ENCODE data around the gene CYP3A4. TPM values are rescaled to one million over a fixed set of nuclear protein-coding genes. Genes with fewer than 3 reads are reported as not detected.
"Not testable (repeated sequence)": the region's sequence is repeated elsewhere in the genome, so short reads cannot be mapped to it uniquely, and the experiment has no call there.

The CYP3A4 gene
- polyA plus RNA-seq, 4 donors, result 10.4 to 310 (median 97.5) TPM

GRCh38 chr7:99789441-99790070, 5.6 kb upstream of the CYP3A4 start:
- WGBS, 3 donors, result 74 to 88% (median 86%) methylated on average over 4 of the region's 4 CpGs
- FAIRE-seq, result no peak
- Histone ChIP-seq H3K36me3 (ENCODE audit: control insufficient read depth in 3 of 3, insufficient read depth in 2 of 3, low read depth in 1 of 3, low read length in 3 of 3) (no peaks in the 10 kb centered on the region), H3K27me3 (ENCODE audit: control insufficient read depth in 3 of 3, insufficient read depth in 3 of 3, low read length in 3 of 3) (peaks cover 0 to 3% (median 0%) of the 10 kb centered on the region in 3 donors), H3K9me3 (ENCODE audit: control insufficient read depth in 2 of 2, insufficient read depth in 1 of 2, low read depth in 1 of 2, low read length in 1 of 2) (no peaks in the 10 kb centered on the region), H3K4me1 (ENCODE audit: control insufficient read depth in 3 of 3, insufficient read depth in 2 of 3, low read depth in 1 of 3, low read length in 2 of 3) (peaks cover 13 to 65% (median 24%) of the 10 kb centered on the region in 3 donors), H3K27ac (ENCODE audit: low read depth in 1 of 3, low read length in 2 of 3) (no peak overlapping the region), H3K4me3 (ENCODE audit: low read depth in 1 of 3, low read length in 3 of 3) (no peak overlapping the region)
- DNase-seq, result no peak

GRCh38 chr7:99788554-99788953, 4.6 kb upstream of the CYP3A4 start:
- Histone ChIP-seq H3K36me3 (ENCODE audit: control insufficient read depth in 3 of 3, insufficient read depth in 2 of 3, low read depth in 1 of 3, low read length in 3 of 3) (no peaks in the 10 kb centered on the region), H3K27ac (ENCODE audit: low read depth in 1 of 3, low read length in 2 of 3) (peak overlapping the region in 2 of 3 donors; percentile 73 to 83), H3K4me1 (ENCODE audit: control insufficient read depth in 3 of 3, insufficient read depth in 2 of 3, low read depth in 1 of 3, low read length in 2 of 3) (peaks cover 15 to 69% (median 24%) of the 10 kb centered on the region in 3 donors), H3K4me3 (ENCODE audit: low read depth in 1 of 3, low read length in 3 of 3) (no peak overlapping the region), H3K27me3 (ENCODE audit: control insufficient read depth in 3 of 3, insufficient read depth in 3 of 3, low read length in 3 of 3) (peaks cover 0 to 3% (median 0%) of the 10 kb centered on the region in 3 donors), H3K9me3 (ENCODE audit: control insufficient read depth in 2 of 2, insufficient read depth in 1 of 2, low read depth in 1 of 2, low read length in 1 of 2) (no peaks in the 10 kb centered on the region)
- WGBS, 3 donors, result 50 to 60% (median 53%) methylated on average over 2 of the region's 2 CpGs
- DNase-seq (no peak), FAIRE-seq (no peak)

GRCh38 chr7:99786726-99787335, 2.8 kb upstream of the CYP3A4 start:
- Histone ChIP-seq H3K27me3 (ENCODE audit: control insufficient read depth in 3 of 3, insufficient read depth in 3 of 3, low read length in 3 of 3) (peaks cover 0 to 3% (median 0%) of the 10 kb centered on the region in 3 donors), H3K4me1 (ENCODE audit: control insufficient read depth in 3 of 3, insufficient read depth in 2 of 3, low read depth in 1 of 3, low read length in 2 of 3) (peaks cover 13 to 53% (median 24%) of the 10 kb centered on the region in 3 donors), H3K4me3 (ENCODE audit: low read depth in 1 of 3, low read length in 3 of 3) (no peak overlapping the region), H3K27ac (ENCODE audit: low read depth in 1 of 3, low read length in 2 of 3) (peak overlapping the region; percentile 22 to 83 (median 41)), H3K36me3 (ENCODE audit: control insufficient read depth in 3 of 3, insufficient read depth in 2 of 3, low read depth in 1 of 3, low read length in 3 of 3) (no peaks in the 10 kb centered on the region), H3K9me3 (ENCODE audit: control insufficient read depth in 2 of 2, insufficient read depth in 1 of 2, low read depth in 1 of 2, low read length in 1 of 2) (no peaks in the 10 kb centered on the region)
- WGBS, 3 donors, result 40 to 70% (median 61%) methylated on average over 3 of the region's 3 CpGs
- FAIRE-seq (no peak), DNase-seq (peak; percentile 48 to 91)

- H3K36me3 ChIP-seq (ENCODE audit: control insufficient read depth in 3 of 3, insufficient read depth in 2 of 3, low read depth in 1 of 3, low read length in 3 of 3); DNase-seq: not testable (repeated sequence)
- WGBS, 3 donors, result 37 to 68% (median 49%) methylated on average over 3 of the region's 3 CpGs
These were observed 1.7 kb upstream of the CYP3A4 start for GRCh38 chr7:99785654-99786053.

GRCh38 chr7:99782012-99782953, 1.7 kb downstream of the CYP3A4 start:
- Histone ChIP-seq H3K27ac (ENCODE audit: low read depth in 1 of 3, low read length in 2 of 3) (peak overlapping the region in 1 of 3 donors; percentile 53), H3K4me1 (ENCODE audit: control insufficient read depth in 3 of 3, insufficient read depth in 2 of 3, low read depth in 1 of 3, low read length in 2 of 3) (peaks cover 11 to 39% (median 13%) of the 10 kb centered on the region in 3 donors), H3K9me3 (ENCODE audit: control insufficient read depth in 2 of 2, insufficient read depth in 1 of 2, low read depth in 1 of 2, low read length in 1 of 2) (no peaks in the 10 kb centered on the region), H3K27me3 (ENCODE audit: control insufficient read depth in 3 of 3, insufficient read depth in 3 of 3, low read length in 3 of 3) (peaks cover 0 to 3% (median 0%) of the 10 kb centered on the region in 3 donors), H3K4me3 (ENCODE audit: low read depth in 1 of 3, low read length in 3 of 3) (peak overlapping the region in 1 of 3 donors; percentile 35), H3K36me3 (ENCODE audit: control insufficient read depth in 3 of 3, insufficient read depth in 2 of 3, low read depth in 1 of 3, low read length in 3 of 3) (peaks cover 0 to 2% (median 0%) of the 10 kb centered on the region in 3 donors)
- FAIRE-seq (no peak), DNase-seq (no peak)
- WGBS, 3 donors, result 49 to 58% (median 57%) methylated on average over 5 of the region's 5 CpGs

More at GRCh38 chr7:99785654-99786053, 1.7 kb upstream of the CYP3A4 start:
- Histone ChIP-seq H3K27ac (ENCODE audit: low read depth in 1 of 3, low read length in 2 of 3) (peak overlapping the region in 2 of 3 donors; percentile 77 to 83), H3K4me1 (ENCODE audit: control insufficient read depth in 3 of 3, insufficient read depth in 2 of 3, low read depth in 1 of 3, low read length in 2 of 3) (peaks cover 10 to 48% (median 19%) of the 10 kb centered on the region in 3 donors)
- not testable (repeated sequence) for H3K27me3 ChIP-seq (ENCODE audit: control insufficient read depth in 3 of 3, insufficient read depth in 3 of 3, low read length in 3 of 3); H3K4me3 ChIP-seq (ENCODE audit: low read depth in 1 of 3, low read length in 3 of 3); FAIRE-seq; H3K9me3 ChIP-seq (ENCODE audit: control insufficient read depth in 2 of 2, insufficient read depth in 1 of 2, low read depth in 1 of 2, low read length in 1 of 2)

- no peak overlapping the region for H3K27ac ChIP-seq (ENCODE audit: low read depth in 1 of 3, low read length in 2 of 3)
- peaks cover 0 to 2% (median 0%) of the 10 kb centered on the region in 3 donors for H3K36me3 ChIP-seq (ENCODE audit: control insufficient read depth in 3 of 3, insufficient read depth in 2 of 3, low read depth in 1 of 3, low read length in 3 of 3)
- no peak overlapping the region for H3K4me3 ChIP-seq (ENCODE audit: low read depth in 1 of 3, low read length in 3 of 3)
- FAIRE-seq, result no peak
- peaks cover 7 to 25% (median 8%) of the 10 kb centered on the region in 3 donors for H3K4me1 ChIP-seq (ENCODE audit: control insufficient read depth in 3 of 3, insufficient read depth in 2 of 3, low read depth in 1 of 3, low read length in 2 of 3)
- 78 to 95% (median 91%) methylated on average over 1 of the region's 1 CpG for WGBS, 3 donors
- DNase-seq, result no peak
- no peaks in the 10 kb centered on the region for H3K9me3 ChIP-seq (ENCODE audit: control insufficient read depth in 2 of 2, insufficient read depth in 1 of 2, low read depth in 1 of 2, low read length in 1 of 2)
- no peaks in the 10 kb centered on the region for H3K27me3 ChIP-seq (ENCODE audit: control insufficient read depth in 3 of 3, insufficient read depth in 3 of 3, low read length in 3 of 3)
These were observed 3.4 kb downstream of the CYP3A4 start for GRCh38 chr7:99780588-99780987.

GRCh38 chr7:99779949-99780348, 4.0 kb downstream of the CYP3A4 start:
- Histone ChIP-seq H3K9me3 (ENCODE audit: control insufficient read depth in 2 of 2, insufficient read depth in 1 of 2, low read depth in 1 of 2, low read length in 1 of 2) (no peaks in the 10 kb centered on the region), H3K36me3 (ENCODE audit: control insufficient read depth in 3 of 3, insufficient read depth in 2 of 3, low read depth in 1 of 3, low read length in 3 of 3) (peaks cover 0 to 2% (median 0%) of the 10 kb centered on the region in 3 donors), H3K27ac (ENCODE audit: low read depth in 1 of 3, low read length in 2 of 3) (no peak overlapping the region), H3K4me1 (ENCODE audit: control insufficient read depth in 3 of 3, insufficient read depth in 2 of 3, low read depth in 1 of 3, low read length in 2 of 3) (peaks cover 4 to 19% (median 8%) of the 10 kb centered on the region in 3 donors), H3K27me3 (ENCODE audit: control insufficient read depth in 3 of 3, insufficient read depth in 3 of 3, low read length in 3 of 3) (no peaks in the 10 kb centered on the region), H3K4me3 (ENCODE audit: low read depth in 1 of 3, low read length in 3 of 3) (no peak overlapping the region)
- FAIRE-seq (no peak), DNase-seq (no peak)
- 49 to 74% (median 52%) methylated on average over 3 of the region's 3 CpGs for WGBS, 3 donors

GRCh38 chr7:99778880-99779279, 5.1 kb downstream of the CYP3A4 start:
- DNase-seq, result no peak
- WGBS, 3 donors, result 80 to 85% (median 80%) methylated on average over 5 of the region's 5 CpGs
- Histone ChIP-seq H3K4me1 (ENCODE audit: control insufficient read depth in 3 of 3, insufficient read depth in 2 of 3, low read depth in 1 of 3, low read length in 2 of 3) (peaks cover 0 to 9% (median 4%) of the 10 kb centered on the region in 3 donors), H3K4me3 (ENCODE audit: low read depth in 1 of 3, low read length in 3 of 3) (no peak overlapping the region), H3K27ac (ENCODE audit: low read depth in 1 of 3, low read length in 2 of 3) (peak overlapping the region in 1 of 3 donors; percentile 48), H3K27me3 (ENCODE audit: control insufficient read depth in 3 of 3, insufficient read depth in 3 of 3, low read length in 3 of 3) (no peaks in the 10 kb centered on the region), H3K9me3 (ENCODE audit: control insufficient read depth in 2 of 2, insufficient read depth in 1 of 2, low read depth in 1 of 2, low read length in 1 of 2) (no peaks in the 10 kb centered on the region), H3K36me3 (ENCODE audit: control insufficient read depth in 3 of 3, insufficient read depth in 2 of 3, low read depth in 1 of 3, low read length in 3 of 3) (peaks cover 0 to 2% (median 0%) of the 10 kb centered on the region in 3 donors)
- no peak for FAIRE-seq
